22Rv1 (cell line): ENCODE data around the gene ZNF318.

Source experiments
- CTCF ChIP-seq: fragments of 450-650 bp; IDR thresholded peaks from 2 replicates; pipeline ENCODE4 v1.5.1; 2017; ENCODE audit warnings: mild to moderate bottlenecking
- ZFX ChIP-seq: fragments of 450-650 bp; IDR thresholded peaks from 2 replicates; pipeline ENCODE4 v1.6.1; 2017; ENCODE audit warnings: antibody characterized with exemption, borderline replicate concordance

DNA sequence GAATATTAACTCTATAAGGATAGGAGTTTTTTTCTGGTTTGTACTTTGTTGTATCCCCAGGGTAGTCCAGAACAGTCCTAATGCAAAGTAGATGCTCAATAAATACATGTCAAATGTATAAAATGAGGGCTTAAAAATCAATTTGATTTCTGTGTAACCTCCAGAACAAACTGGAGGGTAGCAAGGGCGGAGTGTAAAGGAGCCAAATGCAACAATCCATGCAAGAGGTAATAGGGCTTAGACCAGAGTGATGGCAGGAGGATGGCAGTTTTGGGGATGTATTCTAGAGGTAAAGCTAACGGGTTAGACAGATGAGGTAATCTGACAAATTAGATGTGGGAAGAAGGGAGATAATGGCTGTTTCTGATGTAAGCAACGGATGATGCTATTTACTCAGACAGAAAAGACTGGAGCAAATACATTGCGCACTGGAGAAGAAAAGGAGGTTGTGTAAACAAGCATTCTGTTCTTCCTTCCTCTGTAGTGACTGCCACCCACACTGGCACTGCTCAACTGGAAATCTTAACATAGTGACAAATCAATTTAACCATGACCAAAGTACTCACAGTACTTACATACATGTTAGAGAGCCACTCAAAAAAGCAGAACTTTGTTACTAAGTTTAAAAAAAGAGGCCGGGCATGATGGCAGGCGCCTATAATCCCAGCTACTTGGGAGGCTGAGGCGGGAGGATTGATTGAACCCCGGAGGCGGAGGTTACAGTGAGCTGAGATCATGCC is 2.0 kb downstream of the ZNF318 start:
- TF ChIP-seq CTCF: no peak
- no peak for TF ChIP-seq ZFX
